HG02759 (cell line): ENCODE results near the gene NFATC2IP.
A peak's percentile ranks its signal among the peaks of the same experiment; 100 is the strongest.

Source experiments
- ATAC-seq: cut with Tn5 transposase; IDR thresholded peaks from one replicate; pipeline ENCODE4 v1.9.1; 2021; ENCODE audit warnings: mild to moderate bottlenecking, moderate library complexity; ENCODE audit not compliant: unreplicated experiment

The NFATC2IP gene

GRCh38 chr16:28950648-28951409 is at the start of gene NFATC2IP:
NFATC2IP (plus strand) TSS chr16:28950937; CDS start chr16:28951012, 75 bp downstream.
- ATAC-seq: peak; percentile 95

GRCh38 chr16:28901862-28902261 is 48.9 kb upstream of the NFATC2IP start:
- no peak for ATAC-seq

- no peak for ATAC-seq
Measured at GRCh38 chr16:28902909-28903308, 47.8 kb upstream of the NFATC2IP start.

GRCh38 chr16:28903344-28904042 is 47.2 kb upstream of the NFATC2IP start:
- no peak for ATAC-seq

GRCh38 chr16:28904363-28904762 is 46.4 kb upstream of the NFATC2IP start:
- ATAC-seq: no peak

GRCh38 chr16:28904828-28905227 is 45.9 kb upstream of the NFATC2IP start:
- ATAC-seq: no peak

- no peak for ATAC-seq
Measured at GRCh38 chr16:28905229-28905754, 45.4 kb upstream of the NFATC2IP start.

GRCh38 chr16:28905800-28906372 is 44.9 kb upstream of the NFATC2IP start:
- ATAC-seq: no peak

- no peak for ATAC-seq
Measured at GRCh38 chr16:28910086-28911031, 40.4 kb upstream of the NFATC2IP start.

GRCh38 chr16:28912558-28912957 is 38.2 kb upstream of the NFATC2IP start:
- no peak for ATAC-seq

- no peak for ATAC-seq
Measured at GRCh38 chr16:28913946-28914724, 36.6 kb upstream of the NFATC2IP start.

GRCh38 chr16:28915181-28915580 is 35.6 kb upstream of the NFATC2IP start:
- no peak for ATAC-seq

- ATAC-seq: no peak
Measured at GRCh38 chr16:28917095-28917494, 33.6 kb upstream of the NFATC2IP start.

- ATAC-seq: no peak
Measured at GRCh38 chr16:28918698-28919097, 32.0 kb upstream of the NFATC2IP start.

GRCh38 chr16:28923231-28923587 is 27.5 kb upstream of the NFATC2IP start:
- no peak for ATAC-seq

- ATAC-seq: peak; percentile 63
Measured at GRCh38 chr16:28923652-28924398, 26.9 kb upstream of the NFATC2IP start.

GRCh38 chr16:28924399-28924761 is 26.4 kb upstream of the NFATC2IP start:
- no peak for ATAC-seq

- ATAC-seq: peak; percentile 58
Measured at GRCh38 chr16:28924762-28925385, 25.9 kb upstream of the NFATC2IP start, which contains the start of gene RABEP2. RABEP2 (minus strand) TSS chr16:28925238; CDS start chr16:28925163, 75 bp downstream.
